Ovary (tissue), 3 donors: Measurements from ENCODE around the gene SGTB.

Source experiments
- EP300 ChIP-seq: sonication (generic); formaldehyde crosslinking; IDR thresholded peaks from one replicate; pipeline ENCODE4 v1.6.1; 2017; ENCODE audit warnings: antibody characterized with exemption
- TF ChIP-seq, protein P1 (sequence below), 3 donors: fragments of 450-650 bp in 2 of 3; fragments of 200-600 bp in 1 of 3; IDR thresholded peaks; one replicate each; pipeline versions ENCODE4 v1.5.1 to v1.8.0; 2016 to 2022; ENCODE audit warnings: antibody characterized with exemption in 3 of 3, mild to moderate bottlenecking in 1 of 3
- donor health status: DM: no; HTN: no; CAD: no.

DNA sequence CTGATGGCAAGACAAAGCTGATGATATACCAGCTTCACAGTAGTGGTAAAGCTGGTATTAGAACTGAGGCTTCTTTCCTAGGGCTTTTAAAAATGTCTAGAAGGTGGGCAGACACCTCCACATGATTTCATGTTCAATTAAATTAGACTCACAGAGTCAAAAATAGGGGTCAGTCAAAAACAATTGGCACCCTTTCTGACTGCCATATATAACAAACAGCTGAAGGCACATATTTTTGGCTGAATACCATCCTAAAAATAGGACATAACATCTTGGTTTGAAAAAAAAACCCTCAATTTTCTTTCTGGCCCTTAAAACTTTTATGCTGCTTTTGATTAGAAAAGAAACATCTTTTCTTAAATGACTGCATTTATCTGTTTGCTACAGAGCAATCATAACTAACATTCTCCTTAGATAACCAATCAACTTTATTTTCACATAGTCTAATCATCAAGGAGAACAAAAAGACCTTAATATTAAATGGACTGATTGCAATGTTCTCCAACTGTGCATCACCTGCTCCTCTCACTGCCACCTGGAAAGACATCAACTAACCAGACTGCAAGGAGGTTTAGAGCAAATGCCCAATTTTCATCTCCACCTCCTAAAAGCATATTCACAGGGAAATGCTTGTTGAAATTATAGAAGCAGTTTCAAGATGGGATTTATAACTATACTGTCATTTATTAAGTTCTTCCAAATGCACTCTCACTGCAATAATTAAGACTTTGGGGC is 3.2 kb downstream of the SGTB start:
- TF ChIP-seq, protein P1, sequence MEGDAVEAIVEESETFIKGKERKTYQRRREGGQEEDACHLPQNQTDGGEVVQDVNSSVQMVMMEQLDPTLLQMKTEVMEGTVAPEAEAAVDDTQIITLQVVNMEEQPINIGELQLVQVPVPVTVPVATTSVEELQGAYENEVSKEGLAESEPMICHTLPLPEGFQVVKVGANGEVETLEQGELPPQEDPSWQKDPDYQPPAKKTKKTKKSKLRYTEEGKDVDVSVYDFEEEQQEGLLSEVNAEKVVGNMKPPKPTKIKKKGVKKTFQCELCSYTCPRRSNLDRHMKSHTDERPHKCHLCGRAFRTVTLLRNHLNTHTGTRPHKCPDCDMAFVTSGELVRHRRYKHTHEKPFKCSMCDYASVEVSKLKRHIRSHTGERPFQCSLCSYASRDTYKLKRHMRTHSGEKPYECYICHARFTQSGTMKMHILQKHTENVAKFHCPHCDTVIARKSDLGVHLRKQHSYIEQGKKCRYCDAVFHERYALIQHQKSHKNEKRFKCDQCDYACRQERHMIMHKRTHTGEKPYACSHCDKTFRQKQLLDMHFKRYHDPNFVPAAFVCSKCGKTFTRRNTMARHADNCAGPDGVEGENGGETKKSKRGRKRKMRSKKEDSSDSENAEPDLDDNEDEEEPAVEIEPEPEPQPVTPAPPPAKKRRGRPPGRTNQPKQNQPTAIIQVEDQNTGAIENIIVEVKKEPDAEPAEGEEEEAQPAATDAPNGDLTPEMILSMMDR (IDR thresholded peaks at IDR 0.05): no peak
- TF ChIP-seq EP300: no peak
